ENCODE data around the gene SEMA7A. TPM values are rescaled to one million over a fixed set of nuclear protein-coding genes. Genes with fewer than 3 reads are reported as not detected.

SEMA7A gene
- total and polyA plus RNA-seq, 2 of the 4 experiments (the other 2 are of a cell fraction), result 30.5 to 87.3 TPM

GRCh38 chr15:74397239-74398068 is 36.3 kb downstream of the SEMA7A start (continued):
- TF ChIP-seq SMC3 (IDR thresholded peaks at IDR 0.05; ENCODE audit: low read depth, low read length) (no peak), MAFK (IDR thresholded peaks at IDR 0.05; ENCODE audit: low read depth, low read length) (no peak), NFE2L2 (IDR thresholded peaks at IDR 0.05; ENCODE audit: low read depth, low read length) (no peak), POLR2A (IDR thresholded peaks at IDR 0.05; ENCODE audit: low read depth, low read length) (no peak)
